PC-3 (cell line): ENCODE results near the gene TNC. TPM values are rescaled to one million over a fixed set of nuclear protein-coding genes. Genes with fewer than 3 reads are reported as not detected.

Experiments
- ATAC-seq: fragments of 200-7000 bp; cut with Tn5 transposase; 2 replicates; pipeline ENCODE4 v1.9.1; 2020; ENCODE audit warnings: mild to moderate bottlenecking, moderate library complexity
- BruUV-seq: library from RNA; stranded (reverse); fragments of 400-500 nt; replicated peaks from 2 replicates; lab custom pipeline; 2021; lab: Mats Ljungman, UMichigan
- CTCF ChIA-PET: fragments of 300-600 bp; sonication (Branson Sonifier 250); formaldehyde crosslinking; loops from one replicate; lab custom pipeline; 2022; ENCODE audit warnings: antibody characterized with exemption; lab: Charles Lee
- POLR2A ChIA-PET: fragments of 300-600 bp; sonication (Branson Sonifier 250); formaldehyde crosslinking; loops from one replicate; lab custom pipeline; 2022; ENCODE audit warnings: antibody characterized with exemption; ENCODE audit not compliant: unreplicated experiment; lab: Charles Lee
- DNase-seq: peaks from one replicate; pipeline ENCODE4 v3.0.0-alpha.2; 2015
- H2AFZ ChIP-seq: fragments of 300-600 bp; sonication (generic); 2 replicates; pipeline ENCODE4 v1.6.0; 2016; ENCODE audit warnings: antibody characterized with exemption, low read length
- H3F3A ChIP-seq: fragments of 300-600 bp; sonication (generic); one replicate; pipeline ENCODE4 v1.6.0; 2017; ENCODE audit warnings: antibody characterized with exemption, low read length, control low read depth, mild to moderate bottlenecking; ENCODE audit not compliant: unreplicated experiment
- H3K27ac ChIP-seq: fragments of 300-600 bp; sonication (generic); 2 replicates; pipeline ENCODE4 v1.5.1; 2016; ENCODE audit warnings: mild to moderate bottlenecking, low read length
- H3K27me3 ChIP-seq: fragments of 300-600 bp; sonication (generic); 2 replicates; pipeline ENCODE4 v1.6.1; 2016; ENCODE audit warnings: low read length, mixed read lengths
- H3K36me3 ChIP-seq: fragments of 300-600 bp; sonication (generic); 2 replicates; pipeline ENCODE4 v1.6.1; 2016; ENCODE audit warnings: low read depth, mixed run types, low read length, mixed read lengths
- H3K4me1 ChIP-seq: fragments of 300-600 bp; sonication (generic); 2 replicates; pipeline ENCODE4 v1.5.1; 2016; ENCODE audit warnings: low read length; ENCODE audit not compliant: insufficient read depth
- H3K4me2 ChIP-seq: fragments of 300-600 bp; sonication (generic); 2 replicates; pipeline ENCODE4 v1.6.0; 2016; ENCODE audit warnings: low read length
- H3K4me3 ChIP-seq: fragments of 300-600 bp; sonication (generic); 2 replicates; pipeline ENCODE4 v1.5.1; 2016; ENCODE audit warnings: mild to moderate bottlenecking, low read length, mixed read lengths
- H3K79me2 ChIP-seq: fragments of 300-600 bp; sonication (generic); 2 replicates; pipeline ENCODE4 v1.6.1; 2017; ENCODE audit warnings: low read length, mixed read lengths
- H3K9ac ChIP-seq: fragments of 300-600 bp; sonication (generic); 2 replicates; pipeline ENCODE4 v1.6.0; 2016; ENCODE audit warnings: mild to moderate bottlenecking, low read length
- H3K9me2 ChIP-seq: fragments of 300-600 bp; sonication (generic); replicated peaks from 2 replicates; pipeline ENCODE4 v1.6.1; 2016; ENCODE audit warnings: mixed run types, low read length, mixed read lengths
- H3K9me3 ChIP-seq: fragments of 300-600 bp; sonication (generic); 2 replicates; pipeline ENCODE4 v1.6.1; 2016; ENCODE audit warnings: low read length, mixed read lengths
- H4K20me1 ChIP-seq: fragments of 300-600 bp; sonication (generic); 2 replicates; pipeline ENCODE4 v1.6.1; 2016; ENCODE audit warnings: low read length, mixed read lengths
- CTCF ChIP-seq: fragments of 300-600 bp; sonication (generic); conservative IDR thresholded peaks from 2 replicates; pipeline ENCODE4 v1.5.1; 2017; ENCODE audit warnings: antibody characterized with exemption, low read depth, mild to moderate bottlenecking, low read length
- EZH2 ChIP-seq: fragments of 300-600 bp; sonication (generic); IDR thresholded peaks from one replicate; pipeline ENCODE4 v1.6.1; 2017; ENCODE audit warnings: antibody characterized with exemption, mild to moderate bottlenecking, low read length; ENCODE audit not compliant: unreplicated experiment
- EZH2phosphoT487 ChIP-seq: fragments of 300-600 bp; sonication (generic); IDR thresholded peaks from 2 replicates; pipeline ENCODE4 v1.6.1; 2018; ENCODE audit warnings: mild to moderate bottlenecking, antibody characterized with exemption, low read length, borderline replicate concordance
- intact Hi-C: fragments of 100-400 bp; cut with micrococcal nuclease; formaldehyde crosslinking; loops from 2 replicates; pipeline ENCODE4 v1.9.0; 2023
- total RNA-seq: library from RNA; depleted of rRNA; stranded (reverse); fragments of >200 nt; gene quantifications from 2 replicates; pipeline ENCODE4 v1.2.3, GENCODE V29; 2014

Gene TNC
- total RNA-seq, 1 experiment from 2014 or later = 60.1 TPM

GRCh38 chr9:114991861-114992260, 126.1 kb downstream of the TNC start:
- Histone ChIP-seq H2AFZ (no peak overlapping the region), H3K79me2 (no peaks in the 10 kb centered on the region), H3K4me2 (no peak overlapping the region), H3K36me3 (no peaks in the 10 kb centered on the region), H3K4me3 (no peak overlapping the region), H3K4me1 (peaks cover 14% of the 10 kb centered on the region), H3K27me3 (no peaks in the 10 kb centered on the region), H3K9me2 (no peaks in the 10 kb centered on the region), H3K27ac (no peak overlapping the region), H3K9ac (no peak overlapping the region), H4K20me1 (no peaks in the 10 kb centered on the region), H3K9me3 (no peaks in the 10 kb centered on the region), H3F3A (no peaks in the 10 kb centered on the region)
- CTCF ChIA-PET = interaction anchor here (0.7 kb wide), 1 partner anchor 19 kb away, joined by 3 read pairs; no protein-coding TSS in a partner anchor
- ATAC-seq (no peak), DNase-seq (no peak)
- POLR2A ChIA-PET = no interaction called here
- intact Hi-C loops = no loop called here
- no TSS peak for BruUV-seq
- TF ChIP-seq EZH2phosphoT487 (no peak), EZH2 (no peak), CTCF (no peak)

- ATAC-seq = no peak
- intact Hi-C loops = no loop called here
- no peak overlapping the region for H3K4me2 ChIP-seq
- BruUV-seq = no TSS peak
- CTCF ChIA-PET = no interaction called here
- no peak for DNase-seq
- no peaks in the 10 kb centered on the region for H4K20me1 ChIP-seq
- H3K9me2 ChIP-seq = no peaks in the 10 kb centered on the region
- POLR2A ChIA-PET = no interaction called here
- no peak overlapping the region for H3K4me3 ChIP-seq
- no peaks in the 10 kb centered on the region for H3K9me3 ChIP-seq
- H2AFZ ChIP-seq = no peak overlapping the region
- H3K4me1 ChIP-seq = peaks cover 14% of the 10 kb centered on the region
- TF ChIP-seq CTCF (no peak), EZH2phosphoT487 (no peak), EZH2 (no peak)
- no peaks in the 10 kb centered on the region for H3K27me3 ChIP-seq
- no peaks in the 10 kb centered on the region for H3K79me2 ChIP-seq
- no peak overlapping the region for H3K9ac ChIP-seq
- H3F3A ChIP-seq = no peaks in the 10 kb centered on the region
- H3K27ac ChIP-seq = no peak overlapping the region
- no peaks in the 10 kb centered on the region for H3K36me3 ChIP-seq
Observed at GRCh38 chr9:114990901-114991300, 127.1 kb downstream of the TNC start.

GRCh38 chr9:114989600-114990410, 128.2 kb downstream of the TNC start:
- H3K9me3 ChIP-seq = no peaks in the 10 kb centered on the region
- H3K9me2 ChIP-seq = no peaks in the 10 kb centered on the region
- CTCF ChIA-PET = no interaction called here
- H3K79me2 ChIP-seq = no peaks in the 10 kb centered on the region
- intact Hi-C loops = no loop called here
- H3K27ac ChIP-seq = peak overlapping the region; percentile 49
- H3K4me3 ChIP-seq = no peak overlapping the region
- H3K27me3 ChIP-seq = no peaks in the 10 kb centered on the region
- peak overlapping the region; percentile 33; the same call in 1 of the 2 replicates for H3K4me2 ChIP-seq
- no peak for TF ChIP-seq EZH2
- DNase-seq = no peak
- H3F3A ChIP-seq = no peaks in the 10 kb centered on the region
- no peaks in the 10 kb centered on the region for H3K36me3 ChIP-seq
- 0 out of 2 replicates have a peak overlapping the region, but pooled peaks have one; percentile 11 for H2AFZ ChIP-seq
- ATAC-seq = no peak
- H4K20me1 ChIP-seq = no peaks in the 10 kb centered on the region
- POLR2A ChIA-PET = interaction anchor here (0.6 kb wide), 1 partner anchor 82 kb away, joined by 4 read pairs; no protein-coding TSS in a partner anchor
- BruUV-seq = no TSS peak
- no peak overlapping the region; the same call in 1 of the 2 replicates for H3K9ac ChIP-seq
- H3K4me1 ChIP-seq = peaks cover 14% of the 10 kb centered on the region
